ENCODE measurements around the gene ERBB4.
A peak's percentile ranks its signal among the peaks of the same experiment; 100 is the strongest.

Gene ERBB4

DNA sequence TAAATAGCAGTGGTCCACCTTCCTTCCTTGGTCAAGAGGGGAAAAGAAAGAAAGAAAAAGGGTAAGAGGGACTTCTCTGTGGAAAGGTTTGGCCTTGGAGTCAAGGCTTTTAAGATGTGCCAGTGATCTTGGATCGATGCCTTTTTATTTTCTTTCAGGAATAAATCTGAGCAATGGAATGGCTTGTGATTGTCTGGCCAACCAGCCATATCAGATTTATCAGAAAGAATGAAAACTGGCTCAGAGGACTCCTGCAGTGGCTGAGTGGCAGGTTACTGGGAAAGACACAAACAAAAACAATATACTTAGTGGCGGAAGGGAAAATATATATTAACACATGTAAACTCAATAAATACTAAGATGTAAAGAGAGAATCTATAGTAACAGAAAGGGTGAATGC lies 4.3 kb downstream of the ERBB4 start:
- Mint-ChIP-seq H3K9me3 (no peaks in the 10 kb centered on the region), H3K4me1 (no peaks in the 10 kb centered on the region), H3K27ac (no peak overlapping the region), H3K36me3 (no peaks in the 10 kb centered on the region), H3K4me3 (no peak overlapping the region)
- DNase-seq (ENCODE audit: low spot score in 2 of 2) (no peak), ATAC-seq (no peak)

DNA sequence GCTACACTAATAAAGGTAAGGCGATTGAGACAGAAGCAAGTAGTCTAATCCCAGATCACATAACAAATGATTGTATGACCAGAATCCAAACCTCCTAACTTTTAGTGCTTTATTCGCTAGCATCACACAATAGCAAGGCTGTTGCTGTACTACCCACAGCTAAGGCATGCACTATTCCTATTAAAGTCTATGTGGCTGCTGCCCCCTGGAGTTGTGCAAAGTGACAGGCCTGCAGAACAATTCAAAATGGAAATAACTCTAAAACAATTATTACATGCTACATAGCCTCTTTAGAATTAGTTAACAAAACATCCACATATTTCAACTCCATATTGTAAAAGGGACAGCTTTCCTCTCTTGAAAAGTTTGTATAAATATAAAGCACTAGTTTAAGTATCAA lies 6.0 kb downstream of the ERBB4 start:
- H3K36me3 Mint-ChIP-seq: no peaks in the 10 kb centered on the region
- no peak for DNase-seq (ENCODE audit: low spot score in 2 of 2)
- no peak for ATAC-seq
- no peaks in the 10 kb centered on the region for H3K4me1 Mint-ChIP-seq
- no peak overlapping the region for H3K4me3 Mint-ChIP-seq
- H3K9me3 Mint-ChIP-seq: no peaks in the 10 kb centered on the region
- H3K27ac Mint-ChIP-seq: no peak overlapping the region

DNA sequence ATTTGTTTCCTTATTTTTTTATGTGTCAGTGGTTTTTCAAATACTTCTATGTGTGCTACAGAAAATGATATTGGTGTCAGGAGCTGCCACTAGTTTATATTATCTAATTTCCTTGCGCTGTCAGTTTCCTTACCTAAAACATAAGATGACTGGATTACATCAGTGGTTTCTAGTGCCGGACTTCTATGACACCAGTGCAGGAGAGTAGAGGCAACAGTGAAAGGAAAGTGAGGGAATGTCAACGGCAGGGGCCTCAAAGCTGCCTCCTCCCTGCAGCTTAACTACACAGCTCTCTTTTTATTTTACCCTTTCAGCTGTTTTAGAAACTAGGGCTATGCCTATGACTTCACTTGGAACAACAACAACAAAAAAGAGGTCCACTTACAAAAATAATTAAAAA lies 6.5 kb downstream of the ERBB4 start:
- no peaks in the 10 kb centered on the region for H3K4me1 Mint-ChIP-seq
- ATAC-seq (no peak), DNase-seq (ENCODE audit: low spot score in 2 of 2) (no peak)
- H3K36me3 Mint-ChIP-seq: no peaks in the 10 kb centered on the region
- no peaks in the 10 kb centered on the region for H3K9me3 Mint-ChIP-seq
- H3K4me3 Mint-ChIP-seq: no peak overlapping the region
- H3K27ac Mint-ChIP-seq: no peak overlapping the region

DNA sequence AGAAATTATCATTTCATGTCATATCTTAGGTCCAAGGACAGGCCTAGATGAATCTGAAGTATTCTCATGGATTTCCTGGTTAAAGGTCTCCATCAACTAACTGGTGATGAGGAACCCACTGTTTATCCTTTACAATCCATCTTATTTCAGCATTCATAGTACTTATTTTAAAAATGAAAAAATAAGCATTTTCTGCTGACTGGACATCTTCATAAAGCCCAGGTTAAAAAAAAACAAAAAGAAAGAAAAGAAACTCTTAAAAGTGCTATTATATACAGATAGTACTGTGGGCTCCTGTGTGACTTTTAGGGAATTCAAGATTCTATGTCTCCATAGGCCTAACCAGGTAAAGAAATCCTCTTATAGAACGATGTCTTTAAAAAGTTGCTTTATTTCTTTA lies 7.1 kb downstream of the ERBB4 start:
- no peak for ATAC-seq
- Mint-ChIP-seq H3K9me3 (no peaks in the 10 kb centered on the region), H3K36me3 (no peaks in the 10 kb centered on the region), H3K4me1 (no peaks in the 10 kb centered on the region), H3K27ac (no peak overlapping the region), H3K4me3 (no peak overlapping the region)
- no peak for DNase-seq (ENCODE audit: low spot score in 2 of 2)

DNA sequence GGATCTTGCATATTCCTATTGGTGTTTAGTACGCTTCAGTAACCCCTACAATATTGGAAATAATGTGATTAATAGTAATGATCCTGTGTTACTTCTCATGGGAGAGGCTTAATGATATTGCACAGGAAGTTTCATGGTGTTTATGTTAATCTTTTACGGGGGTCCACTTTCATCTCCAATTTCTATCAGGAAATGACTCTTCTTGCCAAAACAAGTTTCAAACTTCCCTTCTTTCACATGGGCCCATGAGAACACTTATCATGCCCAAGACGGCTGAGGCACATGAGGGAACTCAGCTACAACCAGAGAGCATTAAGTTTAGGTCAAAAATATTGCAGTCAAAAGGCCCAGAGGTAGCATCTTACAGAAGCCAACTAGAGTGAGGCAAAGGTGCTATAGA lies 7.6 kb downstream of the ERBB4 start:
- DNase-seq (ENCODE audit: low spot score in 2 of 2) (no peak), ATAC-seq (no peak)
- H3K4me1 Mint-ChIP-seq: no peaks in the 10 kb centered on the region
- H3K9me3 Mint-ChIP-seq: no peaks in the 10 kb centered on the region
- H3K27ac Mint-ChIP-seq: no peak overlapping the region
- no peaks in the 10 kb centered on the region for H3K36me3 Mint-ChIP-seq
- H3K4me3 Mint-ChIP-seq: no peak overlapping the region

DNA sequence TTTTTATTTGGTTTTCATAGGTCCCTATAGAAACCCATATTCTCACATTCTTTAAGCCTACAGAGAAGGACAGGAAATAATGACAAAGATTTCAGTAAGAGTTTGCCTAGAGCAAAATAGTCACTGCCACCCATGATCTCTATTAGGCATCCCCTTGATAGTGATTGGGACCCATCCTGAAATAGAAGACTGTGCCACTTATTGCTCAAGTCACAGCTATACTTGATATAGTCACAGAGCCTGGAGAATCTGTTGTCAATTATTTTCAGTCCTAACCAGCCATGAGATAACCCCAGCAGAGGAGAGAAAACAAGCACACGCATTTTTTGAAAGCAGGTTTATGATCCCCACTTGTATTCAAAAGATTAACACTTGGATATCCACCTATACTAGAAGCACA lies 8.2 kb downstream of the ERBB4 start:
- no peaks in the 10 kb centered on the region for H3K36me3 Mint-ChIP-seq
- no peaks in the 10 kb centered on the region for H3K4me1 Mint-ChIP-seq
- no peak overlapping the region for H3K27ac Mint-ChIP-seq
- H3K4me3 Mint-ChIP-seq: no peak overlapping the region
- DNase-seq (ENCODE audit: low spot score in 2 of 2) (no peak), ATAC-seq (no peak)
- no peaks in the 10 kb centered on the region for H3K9me3 Mint-ChIP-seq

DNA sequence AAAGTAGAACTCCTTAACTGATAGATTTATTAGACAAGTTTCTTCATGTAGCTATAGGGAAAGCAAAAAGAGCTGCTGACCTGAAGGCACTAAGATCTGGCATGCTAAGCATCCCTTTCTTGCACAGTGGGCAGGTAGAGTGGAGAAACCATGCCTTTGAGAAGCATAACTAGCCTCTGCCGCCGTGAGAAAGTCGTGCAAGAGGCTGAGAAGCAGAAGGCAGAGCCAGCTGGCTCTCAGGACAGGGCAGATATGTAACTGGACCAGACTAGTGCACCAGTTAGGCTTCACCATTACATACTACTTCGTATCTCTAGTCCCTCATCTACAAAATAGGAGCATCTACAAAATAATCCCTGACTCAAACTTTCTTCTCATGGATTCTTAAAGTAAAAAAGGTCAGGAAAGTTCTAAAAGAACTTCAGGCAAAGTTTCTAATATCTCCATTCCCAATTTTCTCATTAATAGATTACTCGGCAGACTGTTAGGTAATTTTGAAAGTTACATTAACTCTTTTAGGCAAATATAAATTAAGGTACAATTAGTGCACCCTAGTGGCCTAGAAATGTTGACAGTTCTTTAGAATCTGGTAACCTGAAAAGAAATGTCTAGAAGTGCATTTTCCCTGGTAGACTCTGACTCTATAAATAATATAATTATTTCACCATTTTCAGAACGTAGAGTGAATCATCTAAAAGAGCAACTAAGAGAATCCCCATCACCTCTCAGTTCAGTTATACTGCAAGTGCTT lies 10.3 kb downstream of the ERBB4 start:
- Mint-ChIP-seq H3K9me3 (no peaks in the 10 kb centered on the region), H3K4me3 (no peak overlapping the region), H3K27ac (no peak overlapping the region), H3K36me3 (no peaks in the 10 kb centered on the region), H3K4me1 (no peaks in the 10 kb centered on the region)
- no peak for DNase-seq (ENCODE audit: low spot score in 2 of 2)
- no peak for ATAC-seq

DNA sequence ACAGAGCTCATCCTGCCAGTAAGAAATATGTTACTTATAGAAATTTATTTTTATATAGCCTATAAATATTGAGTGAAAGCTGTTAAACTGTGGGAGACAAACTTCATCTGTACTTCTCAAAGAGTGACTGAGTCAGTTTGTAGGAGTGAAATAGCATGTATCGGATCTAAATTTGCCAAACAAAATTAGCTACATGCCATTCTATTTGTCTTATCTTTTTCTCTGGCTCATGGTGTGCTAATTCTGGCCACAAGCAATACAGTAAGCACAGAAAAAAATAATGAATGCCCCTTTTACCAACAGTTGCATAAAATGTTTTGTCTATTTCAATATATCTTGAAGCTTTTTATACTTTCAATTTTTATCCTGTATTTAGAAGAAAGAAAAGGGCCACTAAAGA lies 12.5 kb downstream of the ERBB4 start:
- H3K4me3 Mint-ChIP-seq: no peak overlapping the region

DNA sequence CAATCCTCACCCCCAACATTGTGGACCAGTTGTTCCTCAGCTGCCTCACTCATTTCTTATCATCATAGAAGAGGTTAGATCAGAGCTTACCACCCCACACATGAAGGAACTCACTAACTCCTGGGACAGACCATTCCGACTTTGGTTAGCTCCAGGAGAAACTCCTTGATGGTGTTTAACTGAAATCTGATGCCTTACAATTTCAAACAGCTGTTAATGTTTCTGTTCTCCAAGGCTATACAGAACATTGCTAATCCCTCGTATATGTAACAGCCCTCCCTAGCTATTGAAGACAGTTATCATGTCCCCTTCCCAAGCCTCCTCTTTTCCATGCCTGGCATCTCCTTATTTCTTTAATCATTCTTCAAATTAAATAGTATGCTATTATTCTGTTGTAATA lies 14.8 kb downstream of the ERBB4 start:
- Mint-ChIP-seq H3K4me3 (no peak overlapping the region), H3K36me3 (no peaks in the 10 kb centered on the region), H3K27ac (no peak overlapping the region), H3K9me3 (no peaks in the 10 kb centered on the region), H3K4me1 (no peaks in the 10 kb centered on the region)
- DNase-seq (ENCODE audit: low spot score in 2 of 2): no peak
- no peak for ATAC-seq

More for the DNA sequence above, 12.5 kb downstream of the ERBB4 start:
- DNase-seq (ENCODE audit: low spot score in 2 of 2) (no peak), ATAC-seq (no peak)
- H3K36me3 Mint-ChIP-seq: no peaks in the 10 kb centered on the region
- no peak overlapping the region for H3K27ac Mint-ChIP-seq
- no peaks in the 10 kb centered on the region for H3K4me1 Mint-ChIP-seq
- no peaks in the 10 kb centered on the region for H3K9me3 Mint-ChIP-seq

DNA sequence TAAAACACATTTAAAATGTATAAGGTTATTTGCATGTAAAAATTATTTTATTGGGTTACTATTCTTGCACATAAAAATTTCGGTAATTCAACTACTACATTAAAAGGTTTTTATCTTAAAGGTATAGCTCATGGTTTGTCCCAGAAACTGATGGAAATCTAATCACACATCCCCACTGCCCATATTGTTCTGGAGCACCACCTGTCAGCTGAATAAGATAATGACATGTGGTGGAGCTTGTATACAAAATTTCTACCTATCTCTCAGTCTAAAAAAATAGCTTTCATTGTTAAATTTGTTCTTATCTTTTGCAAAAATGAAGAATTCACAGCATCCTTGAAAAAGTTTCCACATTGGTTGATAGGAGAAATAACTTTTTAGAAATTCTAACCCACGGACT lies 18.3 kb downstream of the ERBB4 start:
- Mint-ChIP-seq H3K4me3 (no peak overlapping the region), H3K36me3 (no peaks in the 10 kb centered on the region), H3K4me1 (no peaks in the 10 kb centered on the region), H3K9me3 (no peaks in the 10 kb centered on the region), H3K27ac (no peak overlapping the region)
- ATAC-seq (no peak), DNase-seq (ENCODE audit: low spot score in 2 of 2) (no peak)

DNA sequence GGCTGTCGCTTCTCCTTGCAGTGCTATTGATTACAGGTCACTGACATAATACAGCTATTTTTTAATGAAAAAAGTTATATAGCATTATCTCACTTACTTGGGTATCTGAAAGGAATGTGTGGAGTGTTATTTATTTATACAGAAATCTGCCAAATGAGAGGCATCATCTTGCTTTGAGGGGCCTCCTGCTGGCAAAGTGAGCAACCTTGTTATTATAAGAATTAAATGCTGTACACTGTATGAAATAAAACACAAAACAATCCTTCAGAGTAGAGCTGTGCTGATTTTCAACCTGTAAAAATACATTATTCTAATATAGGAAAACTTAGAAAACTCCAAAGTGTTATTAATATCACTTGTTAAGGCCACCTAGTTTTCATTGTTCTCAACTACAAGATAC lies 20.9 kb downstream of the ERBB4 start:
- no peak for ATAC-seq
- Mint-ChIP-seq H3K27ac (no peak overlapping the region), H3K9me3 (no peaks in the 10 kb centered on the region), H3K4me3 (no peak overlapping the region), H3K4me1 (no peaks in the 10 kb centered on the region), H3K36me3 (no peaks in the 10 kb centered on the region)
- no peak for DNase-seq (ENCODE audit: low spot score in 2 of 2)

DNA sequence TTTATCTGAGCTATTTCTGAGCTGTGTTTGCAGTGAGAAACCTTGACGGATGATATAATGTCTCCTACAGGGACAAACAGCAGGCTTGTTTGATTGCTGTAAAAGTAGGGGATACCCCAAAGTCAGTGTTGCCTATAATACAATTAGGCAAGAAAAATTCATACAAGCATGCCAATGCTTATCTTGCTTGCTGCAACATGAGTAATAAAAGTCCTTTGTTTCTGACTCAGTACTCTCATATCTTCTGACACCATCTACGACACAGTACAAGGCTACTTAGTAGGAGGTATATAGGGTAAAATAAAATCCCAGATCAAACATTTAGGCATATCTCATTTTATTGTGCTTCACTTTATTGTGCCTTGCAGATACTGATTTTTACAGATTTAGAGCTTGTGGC lies 33.0 kb downstream of the ERBB4 start:
- peak; percentile 59 for ATAC-seq
- no peak for DNase-seq (ENCODE audit: low spot score in 2 of 2)
- H3K36me3 Mint-ChIP-seq: no peaks in the 10 kb centered on the region
- no peak overlapping the region for H3K27ac Mint-ChIP-seq
- no peaks in the 10 kb centered on the region for H3K9me3 Mint-ChIP-seq
- no peak overlapping the region for H3K4me3 Mint-ChIP-seq
- H3K4me1 Mint-ChIP-seq: no peaks in the 10 kb centered on the region

DNA sequence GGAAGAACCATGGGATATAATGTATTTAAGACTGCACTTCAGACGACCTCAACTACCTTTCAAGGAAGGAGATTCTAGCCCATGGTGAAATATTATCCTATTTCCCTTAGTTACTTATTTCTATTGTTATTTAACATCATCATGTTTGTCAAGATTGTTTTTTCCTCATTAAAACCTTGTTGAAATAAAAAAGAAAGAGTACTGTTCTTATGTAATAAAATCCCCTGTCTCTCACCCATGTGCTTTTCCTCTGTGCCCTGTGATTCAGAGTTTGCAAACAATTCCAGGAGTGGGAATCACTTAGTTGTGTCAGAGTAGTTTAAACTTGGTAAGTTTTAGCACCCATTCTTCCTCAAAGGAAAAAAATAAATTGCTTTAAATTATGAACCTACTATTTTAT lies 43.6 kb downstream of the ERBB4 start:
- no peak for ATAC-seq
- no peaks in the 10 kb centered on the region for H3K9me3 Mint-ChIP-seq
- no peaks in the 10 kb centered on the region for H3K36me3 Mint-ChIP-seq
- no peak overlapping the region for H3K27ac Mint-ChIP-seq
- no peaks in the 10 kb centered on the region for H3K4me1 Mint-ChIP-seq
- no peak overlapping the region for H3K4me3 Mint-ChIP-seq
- DNase-seq (ENCODE audit: low spot score in 2 of 2): no peak

DNA sequence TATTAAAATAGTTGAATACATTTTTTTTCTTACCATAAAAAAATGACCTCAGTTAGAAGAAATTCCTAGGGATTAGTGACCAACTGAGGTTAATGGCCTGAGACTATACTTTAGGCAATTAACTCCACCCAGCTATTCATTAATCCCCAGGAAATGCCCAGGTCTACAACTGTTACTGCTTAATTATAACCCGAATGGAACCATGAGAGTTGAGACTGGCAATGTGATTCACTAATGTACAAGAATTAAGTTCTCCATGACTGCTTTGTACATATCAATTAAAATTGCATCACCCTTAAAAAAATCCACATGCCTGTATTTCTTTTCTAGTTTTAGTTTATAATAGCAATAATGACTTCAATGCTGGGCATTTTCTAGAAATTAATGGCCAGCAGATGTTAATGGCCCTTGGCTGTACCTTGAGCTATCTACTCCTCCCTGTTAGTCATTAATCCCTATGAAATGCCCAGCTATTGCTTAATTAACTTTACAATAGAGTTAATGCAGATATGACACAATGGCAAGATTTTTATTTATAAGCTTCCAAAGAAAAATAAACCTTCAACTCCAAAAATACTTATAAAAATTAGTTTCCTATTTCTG lies 44.1 kb downstream of the ERBB4 start:
- Mint-ChIP-seq H3K4me3 (no peak overlapping the region), H3K4me1 (no peaks in the 10 kb centered on the region), H3K36me3 (no peaks in the 10 kb centered on the region), H3K9me3 (no peaks in the 10 kb centered on the region), H3K27ac (no peak overlapping the region)
- no peak for DNase-seq (ENCODE audit: low spot score in 2 of 2)
- no peak for ATAC-seq

DNA sequence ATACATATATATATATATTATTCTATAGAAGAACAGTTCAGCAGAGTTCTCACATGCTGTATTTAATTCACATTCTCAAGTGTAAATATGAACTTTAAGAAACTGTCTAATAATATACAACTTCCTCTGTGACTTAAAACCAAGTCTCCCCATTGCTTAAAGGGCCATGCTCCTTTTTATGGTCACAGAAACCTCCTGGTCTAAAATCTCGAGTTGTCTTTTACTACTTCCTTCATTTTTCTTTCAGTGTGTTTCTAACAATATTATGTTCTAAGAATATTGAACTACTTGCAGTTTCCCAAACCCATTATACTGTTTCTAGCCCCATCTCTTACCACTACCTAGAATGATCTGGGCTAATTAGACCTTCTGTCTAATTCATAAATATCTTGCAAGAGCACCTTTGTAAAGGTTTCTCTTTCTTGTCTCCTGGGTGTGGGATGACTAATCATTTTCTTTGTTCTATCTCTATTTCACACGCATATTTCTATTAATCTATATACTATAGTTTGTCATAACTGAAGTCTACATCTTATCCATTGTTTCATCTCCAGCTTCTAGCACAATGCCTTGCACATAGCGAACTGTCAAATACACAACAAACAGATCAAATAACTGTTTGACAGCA lies 48.8 kb downstream of the ERBB4 start:
- H3K9me3 Mint-ChIP-seq: peaks cover 2% of the 10 kb centered on the region

DNA sequence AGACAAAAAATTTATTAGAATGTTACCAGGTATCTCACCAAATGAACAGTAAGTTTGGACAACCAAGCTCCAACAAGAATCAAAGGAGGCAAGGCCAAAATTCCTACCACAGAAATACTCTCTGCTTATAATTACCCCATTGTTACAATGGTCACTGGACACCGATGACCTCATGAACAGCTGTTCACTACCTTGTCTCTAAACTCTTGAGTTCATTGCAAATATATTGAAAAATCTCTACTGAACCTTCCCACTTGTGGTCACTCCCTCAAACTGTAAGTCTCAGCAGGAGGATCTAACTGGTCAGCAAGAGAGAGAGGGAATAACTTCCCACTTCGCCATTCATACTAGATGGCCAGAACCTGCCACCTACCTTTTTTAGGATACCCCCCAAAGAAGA lies 50.0 kb downstream of the ERBB4 start:
- Mint-ChIP-seq H3K27ac (no peak overlapping the region), H3K4me1 (no peaks in the 10 kb centered on the region), H3K4me3 (no peak overlapping the region), H3K9me3 (peaks cover 2% of the 10 kb centered on the region), H3K36me3 (no peaks in the 10 kb centered on the region)
- ATAC-seq: no peak
- DNase-seq (ENCODE audit: low spot score in 2 of 2): no peak

More for the DNA sequence above, 48.8 kb downstream of the ERBB4 start:
- Mint-ChIP-seq H3K4me3 (no peak overlapping the region), H3K4me1 (no peaks in the 10 kb centered on the region), H3K27ac (no peak overlapping the region), H3K36me3 (no peaks in the 10 kb centered on the region)
- ATAC-seq (no peak), DNase-seq (ENCODE audit: low spot score in 2 of 2) (no peak)
